Omental fat pad (tissue), 4 donors: ENCODE results near the gene CYBRD1. TPM values are rescaled to one million over a fixed set of nuclear protein-coding genes. Genes with fewer than 3 reads are reported as not detected.
A peak's percentile ranks its signal among the peaks of the same experiment; 100 is the strongest.
"Not testable (repeated sequence)": the region's sequence is repeated elsewhere in the genome, so short reads cannot be mapped to it uniquely, and the experiment has no call there.

Experiments used
- ATAC-seq: fragments of 150-250 bp; one replicate; pipeline ENCODE4 v1.9.1; 2016; ENCODE audit warnings: mild to moderate bottlenecking, moderate library complexity; ENCODE audit not compliant: low FRiP score
- DNase-seq: peaks from one replicate; pipeline ENCODE4 v3.0.0-alpha.2; 2019; ENCODE audit warnings: low spot score
- total RNA-seq, 4 donors: library from RNA; depleted of rRNA; stranded (reverse); fragments of >200 nt; gene quantifications; one replicate each; pipeline ENCODE4 v1.1.0, GENCODE V29; 2016
- TF ChIP-seq, protein P1 (sequence below), 3 donors: fragments of 450-650 bp; IDR thresholded peaks; one replicate each; pipeline ENCODE4 v1.5.1; 2016 to 2017; ENCODE audit warnings: antibody characterized with exemption in 3 of 3, mild to moderate bottlenecking in 3 of 3, moderate library complexity in 2 of 3

Gene CYBRD1
- total RNA-seq, 4 donors from 2014 or later = 296 to 494 (median 360) TPM

DNA sequence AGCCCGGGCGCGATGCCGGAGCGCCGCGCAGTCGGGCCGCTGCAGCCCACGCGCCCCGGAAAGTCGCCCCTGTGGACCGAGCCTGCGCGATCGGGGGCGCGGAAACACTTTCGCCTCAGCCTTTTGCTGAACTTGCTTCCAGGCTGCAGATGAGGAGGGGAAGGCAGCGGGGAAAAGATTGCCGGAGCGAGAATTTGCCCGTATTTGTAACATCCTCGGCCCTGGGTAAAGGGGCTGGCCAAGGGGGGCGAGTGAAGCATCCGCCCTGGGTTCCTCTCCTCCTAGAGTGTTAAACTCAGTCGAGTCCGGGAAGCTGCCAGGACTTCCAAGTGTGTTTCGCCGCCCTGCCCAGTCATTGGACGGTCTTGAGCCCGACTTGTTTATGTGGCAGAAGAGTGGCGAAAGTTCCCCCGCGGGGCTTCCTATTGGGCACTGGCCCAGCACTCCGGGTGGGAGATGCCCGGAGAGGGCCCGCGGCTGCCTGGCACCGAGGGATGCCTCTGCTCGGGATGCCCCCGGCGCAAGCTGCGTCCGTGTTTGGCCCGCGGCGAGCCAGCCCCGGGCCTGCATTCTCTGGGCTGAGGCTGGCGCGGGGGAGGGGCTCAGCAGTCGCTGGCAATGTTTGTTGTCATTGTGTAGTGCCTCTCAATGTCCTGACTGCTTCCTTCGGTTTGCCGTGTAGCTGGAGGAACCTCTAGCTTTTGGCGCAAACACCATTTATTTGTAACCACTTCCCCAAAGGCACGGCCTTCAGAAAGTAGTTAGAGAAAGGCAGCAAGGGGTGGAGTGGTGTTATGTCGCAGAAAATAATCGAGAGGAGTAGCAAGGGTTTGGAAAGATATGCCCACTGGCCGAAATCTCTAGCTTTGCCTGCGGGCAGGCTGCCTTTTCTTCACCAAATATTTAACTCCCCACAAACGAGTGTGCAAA, 1.1 kb downstream of the CYBRD1 start:
- TF ChIP-seq, protein P1, sequence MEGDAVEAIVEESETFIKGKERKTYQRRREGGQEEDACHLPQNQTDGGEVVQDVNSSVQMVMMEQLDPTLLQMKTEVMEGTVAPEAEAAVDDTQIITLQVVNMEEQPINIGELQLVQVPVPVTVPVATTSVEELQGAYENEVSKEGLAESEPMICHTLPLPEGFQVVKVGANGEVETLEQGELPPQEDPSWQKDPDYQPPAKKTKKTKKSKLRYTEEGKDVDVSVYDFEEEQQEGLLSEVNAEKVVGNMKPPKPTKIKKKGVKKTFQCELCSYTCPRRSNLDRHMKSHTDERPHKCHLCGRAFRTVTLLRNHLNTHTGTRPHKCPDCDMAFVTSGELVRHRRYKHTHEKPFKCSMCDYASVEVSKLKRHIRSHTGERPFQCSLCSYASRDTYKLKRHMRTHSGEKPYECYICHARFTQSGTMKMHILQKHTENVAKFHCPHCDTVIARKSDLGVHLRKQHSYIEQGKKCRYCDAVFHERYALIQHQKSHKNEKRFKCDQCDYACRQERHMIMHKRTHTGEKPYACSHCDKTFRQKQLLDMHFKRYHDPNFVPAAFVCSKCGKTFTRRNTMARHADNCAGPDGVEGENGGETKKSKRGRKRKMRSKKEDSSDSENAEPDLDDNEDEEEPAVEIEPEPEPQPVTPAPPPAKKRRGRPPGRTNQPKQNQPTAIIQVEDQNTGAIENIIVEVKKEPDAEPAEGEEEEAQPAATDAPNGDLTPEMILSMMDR (IDR thresholded peaks at IDR 0.05) = no peak
- DNase-seq = peak; percentile 47
- peak; percentile 61 for ATAC-seq

DNA sequence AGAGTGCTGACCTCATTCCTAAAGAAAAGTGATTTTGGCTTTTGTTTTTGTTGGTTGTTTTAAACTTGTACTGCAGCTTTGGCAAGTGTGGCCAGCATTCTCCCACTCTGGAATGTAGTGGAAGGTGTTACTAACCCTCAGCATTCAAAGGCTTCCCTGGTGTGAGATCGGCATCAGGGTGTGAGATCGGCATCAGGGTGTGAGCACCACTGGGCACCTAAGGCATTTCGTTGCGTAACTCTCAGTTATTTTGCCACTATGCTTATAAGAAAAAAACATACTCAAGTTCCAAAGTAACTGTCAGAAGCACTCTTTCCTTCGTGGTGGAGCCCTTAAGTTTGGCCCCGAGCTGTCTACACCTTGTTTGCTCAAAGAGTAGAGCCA, 1.7 kb downstream of the CYBRD1 start:
- DNase-seq = no peak
- TF ChIP-seq, protein P1 (IDR thresholded peaks at IDR 0.05) = no peak
- ATAC-seq = peak; percentile 41

DNA sequence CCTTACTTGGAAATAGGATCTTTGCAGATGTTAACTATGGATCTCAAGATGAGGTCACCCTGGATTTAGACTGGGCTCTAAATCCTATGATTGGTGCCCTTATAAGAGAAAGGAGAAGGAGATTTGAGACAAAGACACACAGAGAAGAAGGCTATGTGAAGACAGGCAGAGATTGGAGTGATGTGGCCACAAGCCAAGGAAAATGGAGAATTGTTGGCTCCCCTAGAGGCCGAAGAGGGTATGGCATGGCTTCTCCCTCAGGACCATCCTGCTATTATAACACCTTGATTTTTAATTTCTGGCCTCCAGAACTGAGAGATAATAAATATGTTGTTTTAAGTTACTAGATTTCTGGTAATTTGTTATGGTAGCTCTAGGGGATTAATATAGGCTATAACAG, 7.6 kb downstream of the CYBRD1 start:
- no peak for ATAC-seq
- TF ChIP-seq, protein P1 (IDR thresholded peaks at IDR 0.05) = no peak
- DNase-seq = no peak

DNA sequence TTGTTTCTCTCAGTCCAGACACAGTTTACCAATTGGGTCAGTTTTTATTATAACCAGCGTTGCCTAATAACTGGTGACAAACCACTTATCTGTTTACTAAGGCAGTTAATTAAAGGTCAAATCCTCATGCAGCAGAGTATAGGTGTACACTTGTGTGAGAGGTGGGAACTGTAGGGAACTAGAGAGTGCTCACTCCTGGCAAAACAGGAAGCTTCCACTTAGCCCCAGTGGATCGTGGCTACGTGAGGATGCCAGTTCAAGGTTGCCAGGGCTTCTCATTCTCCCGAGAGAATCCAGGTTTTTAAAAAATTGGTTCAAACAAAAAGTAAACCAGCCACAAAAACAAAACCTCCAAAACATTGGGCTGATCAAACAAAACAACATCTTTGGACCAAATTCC, 8.1 kb downstream of the CYBRD1 start:
- no peak for DNase-seq
- ATAC-seq = no peak
- TF ChIP-seq, protein P1 (IDR thresholded peaks at IDR 0.05) = no peak

DNA sequence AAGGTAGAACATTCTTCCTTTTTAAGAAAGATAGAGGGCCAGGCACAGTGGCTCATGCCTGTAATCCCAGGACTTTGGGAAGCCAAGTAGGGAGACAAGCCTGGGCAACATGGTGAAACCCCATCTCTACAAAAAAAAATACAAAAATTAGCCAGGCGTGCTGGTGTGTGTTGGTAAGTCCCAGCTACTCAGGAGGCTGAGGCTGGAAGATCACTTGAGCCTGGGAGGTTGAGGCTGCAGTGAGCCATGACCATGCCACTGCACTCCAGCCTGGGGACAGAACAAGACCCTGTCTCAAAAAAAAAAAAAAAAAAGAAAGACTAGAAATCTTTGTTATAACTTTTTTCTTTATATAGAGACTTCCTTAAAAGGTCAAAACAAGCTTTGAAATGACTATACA, 8.6 kb downstream of the CYBRD1 start:
- DNase-seq, ATAC-seq: not testable (repeated sequence)

DNA sequence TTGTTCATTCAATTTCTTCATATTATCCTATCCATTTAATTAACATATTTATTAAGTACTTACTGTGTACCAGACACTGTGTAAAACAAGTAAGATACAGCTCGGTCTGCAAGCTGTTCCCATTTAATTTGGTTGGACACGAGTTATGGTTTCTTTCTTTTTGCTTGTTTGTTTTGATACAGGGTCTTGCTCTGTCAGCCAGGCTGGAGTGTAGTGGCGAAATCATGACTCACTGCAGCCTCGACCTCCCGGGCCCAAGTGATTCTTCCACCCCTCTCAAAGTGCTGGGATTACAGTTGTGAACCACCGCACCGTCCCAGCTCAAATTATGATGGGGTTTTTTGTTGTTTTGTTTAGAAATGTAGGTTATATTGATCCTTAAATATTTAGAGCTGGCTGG, 9.0 kb downstream of the CYBRD1 start:
- ATAC-seq (peak; percentile 81), DNase-seq (no peak)
- TF ChIP-seq, protein P1 (IDR thresholded peaks at IDR 0.05) = no peak

DNA sequence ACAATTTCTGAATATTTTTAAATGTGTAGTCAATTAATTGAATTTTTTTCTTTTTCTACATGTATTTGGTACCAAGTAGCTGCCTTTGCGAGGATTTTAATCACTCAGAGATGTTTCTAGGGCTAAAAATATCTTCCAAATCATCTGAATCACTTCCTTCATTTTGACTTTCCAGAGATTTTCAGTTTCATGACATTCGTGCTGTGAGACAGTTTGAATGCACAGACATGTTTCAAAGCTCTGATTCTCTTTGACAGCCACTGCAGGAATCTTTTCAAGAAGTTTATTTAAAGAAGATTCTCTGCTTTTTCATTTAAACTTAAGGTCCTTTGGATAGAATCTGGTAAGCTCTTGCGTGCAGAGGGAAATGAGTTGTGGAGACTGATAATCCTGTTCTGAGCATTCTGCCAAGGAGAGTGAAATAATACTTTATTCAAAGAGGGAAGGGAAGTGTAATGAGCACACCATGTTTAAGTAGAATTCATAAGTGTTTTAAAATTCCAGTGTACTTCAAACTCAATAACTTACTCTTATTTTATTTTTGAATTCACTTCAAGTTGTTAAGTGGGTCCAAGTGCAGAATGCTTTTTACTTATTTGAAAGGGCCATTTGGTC, 9.7 kb downstream of the CYBRD1 start:
- ATAC-seq = no peak

More for the DNA sequence above, 9.7 kb downstream of the CYBRD1 start:
- DNase-seq = no peak
- TF ChIP-seq, protein P1 (IDR thresholded peaks at IDR 0.05) = no peak
